ENCODE measurements around the gene BPIFB6.

Gene BPIFB6

DNA sequence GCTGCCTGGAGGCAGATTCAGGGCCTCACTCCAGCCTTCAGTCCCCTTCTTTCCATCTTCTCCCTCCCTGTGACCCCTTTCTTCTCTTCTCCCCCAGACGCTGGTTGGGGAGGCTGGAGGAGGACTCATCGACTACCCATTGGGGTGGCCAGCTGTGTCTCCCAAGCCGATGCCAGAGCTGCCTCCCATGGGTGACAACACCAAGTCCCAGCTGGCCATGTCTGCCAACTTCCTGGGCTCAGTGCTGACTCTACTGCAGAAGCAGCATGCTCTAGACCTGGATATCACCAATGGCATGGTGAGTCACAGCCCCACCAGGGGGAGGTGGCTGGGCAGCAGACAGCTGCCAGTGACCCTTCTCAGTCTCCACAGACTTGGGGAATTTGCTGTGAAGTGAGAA is 60.9 kb downstream of the BPIFB6 start:
- DNase-seq (ENCODE audit: low read depth), result no peak

GRCh38 chr20:33093074-33093473 is 61.6 kb downstream of the BPIFB6 start:
- DNase-seq (ENCODE audit: low read depth), result no peak

- no peak for DNase-seq (ENCODE audit: low read depth)
Observed at GRCh38 chr20:33093582-33093981, 62.1 kb downstream of the BPIFB6 start.
